ENCODE results near the gene ANKRD11.

- TF ChIP-seq EZH2 (IDR thresholded peaks at IDR 0.05; ENCODE audit: low read length), result no peak
- TF ChIP-seq, protein P1, sequence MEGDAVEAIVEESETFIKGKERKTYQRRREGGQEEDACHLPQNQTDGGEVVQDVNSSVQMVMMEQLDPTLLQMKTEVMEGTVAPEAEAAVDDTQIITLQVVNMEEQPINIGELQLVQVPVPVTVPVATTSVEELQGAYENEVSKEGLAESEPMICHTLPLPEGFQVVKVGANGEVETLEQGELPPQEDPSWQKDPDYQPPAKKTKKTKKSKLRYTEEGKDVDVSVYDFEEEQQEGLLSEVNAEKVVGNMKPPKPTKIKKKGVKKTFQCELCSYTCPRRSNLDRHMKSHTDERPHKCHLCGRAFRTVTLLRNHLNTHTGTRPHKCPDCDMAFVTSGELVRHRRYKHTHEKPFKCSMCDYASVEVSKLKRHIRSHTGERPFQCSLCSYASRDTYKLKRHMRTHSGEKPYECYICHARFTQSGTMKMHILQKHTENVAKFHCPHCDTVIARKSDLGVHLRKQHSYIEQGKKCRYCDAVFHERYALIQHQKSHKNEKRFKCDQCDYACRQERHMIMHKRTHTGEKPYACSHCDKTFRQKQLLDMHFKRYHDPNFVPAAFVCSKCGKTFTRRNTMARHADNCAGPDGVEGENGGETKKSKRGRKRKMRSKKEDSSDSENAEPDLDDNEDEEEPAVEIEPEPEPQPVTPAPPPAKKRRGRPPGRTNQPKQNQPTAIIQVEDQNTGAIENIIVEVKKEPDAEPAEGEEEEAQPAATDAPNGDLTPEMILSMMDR (optimal IDR thresholded peaks at IDR 0.05 in 1 of 3, IDR thresholded peaks at IDR 0.05 in 1 of 3, conservative IDR thresholded peaks at IDR 0.05 in 1 of 3; ENCODE audit: extremely low read depth in 1 of 3, insufficient read depth in 2 of 3, low read length in 3 of 3), result no peak
These were observed 169.4 kb downstream of the ANKRD11 start for GRCh38 chr16:89320782-89321501.
